HUES64 (cell line): Measurements from ENCODE around the gene MAST4.

Experiments
- H3K27ac ChIP-seq: 2 replicates; pipeline ENCODE4 v1.7.0; 2013; ENCODE audit warnings: low read depth, low read length, inconsistent platforms
- H3K27me3 ChIP-seq: 2 replicates; pipeline ENCODE4 v1.6.1; 2013; ENCODE audit warnings: mild to moderate bottlenecking, low read length; ENCODE audit not compliant: insufficient read depth
- H3K36me3 ChIP-seq: 2 replicates; pipeline ENCODE4 v1.6.1; 2013; ENCODE audit warnings: mild to moderate bottlenecking, low read length; ENCODE audit not compliant: insufficient read depth
- H3K4me1 ChIP-seq: 2 replicates; pipeline ENCODE4 v1.6.1; 2013; ENCODE audit warnings: mild to moderate bottlenecking, low read length, moderate library complexity; ENCODE audit not compliant: insufficient read depth
- H3K4me3 ChIP-seq: 2 replicates; pipeline ENCODE4 v1.5.1; 2013; ENCODE audit warnings: mild to moderate bottlenecking, low read length, moderate library complexity
- H3K9ac ChIP-seq: 2 replicates; pipeline ENCODE4 v1.6.1; 2013; ENCODE audit warnings: mild to moderate bottlenecking, low read depth, low read length
- H3K9me3 ChIP-seq: 2 replicates; pipeline ENCODE4 v1.6.1; 2013; ENCODE audit warnings: low read depth, low read length; ENCODE audit not compliant: insufficient read depth
- WGBS: fragments of 150-250, 120-280 bp; methylation state at CpG from one replicate; pipeline ENCODE4 v1.1.7; 2013; ENCODE audit warnings: missing lambda C conversion rate; 5-methylcytosine and 5-hydroxymethylcytosine counted together

The MAST4 gene

GRCh38 chr5:66621146-66621545 is 25.0 kb downstream of the MAST4 start:
- Histone ChIP-seq H3K27ac (no peak overlapping the region), H3K27me3 (no peaks in the 10 kb centered on the region)

GRCh38 chr5:66621736-66622135 is 25.5 kb downstream of the MAST4 start:
- WGBS, result 96% methylated on average over 4 of the region's 4 CpGs
- Histone ChIP-seq H3K4me3 (no peak overlapping the region), H3K4me1 (peaks cover 9% of the 10 kb centered on the region; the same call in 1 of the 2 replicates), H3K36me3 (no peaks in the 10 kb centered on the region), H3K9me3 (no peaks in the 10 kb centered on the region), H3K9ac (no peak overlapping the region), H3K27ac (no peak overlapping the region), H3K27me3 (no peaks in the 10 kb centered on the region)

More at GRCh38 chr5:66621146-66621545, 25.0 kb downstream of the MAST4 start:
- Histone ChIP-seq H3K9ac (no peak overlapping the region), H3K36me3 (no peaks in the 10 kb centered on the region), H3K4me3 (no peak overlapping the region), H3K4me1 (peaks cover 9% of the 10 kb centered on the region; the same call in 1 of the 2 replicates), H3K9me3 (no peaks in the 10 kb centered on the region)
- WGBS, result 91% methylated on average over 2 of the region's 2 CpGs

GRCh38 chr5:66628561-66628960 is 32.4 kb downstream of the MAST4 start:
- Histone ChIP-seq H3K4me3 (no peak overlapping the region), H3K27ac (no peak overlapping the region), H3K9ac (no peak overlapping the region), H3K4me1 (peaks cover 5% of the 10 kb centered on the region), H3K27me3 (no peaks in the 10 kb centered on the region), H3K9me3 (no peaks in the 10 kb centered on the region), H3K36me3 (no peaks in the 10 kb centered on the region)
- WGBS, result 92% methylated on average over 3 of the region's 3 CpGs

- Histone ChIP-seq H3K36me3 (no peaks in the 10 kb centered on the region), H3K9me3 (no peaks in the 10 kb centered on the region), H3K4me1 (peaks cover 9% of the 10 kb centered on the region), H3K27ac (no peak overlapping the region), H3K9ac (no peak overlapping the region), H3K4me3 (no peak overlapping the region), H3K27me3 (no peaks in the 10 kb centered on the region)
- 98% methylated on average over 2 of the region's 2 CpGs for WGBS
Measured at GRCh38 chr5:66629446-66629845, 33.3 kb downstream of the MAST4 start.

- Histone ChIP-seq H3K9me3 (no peaks in the 10 kb centered on the region), H3K27me3 (no peaks in the 10 kb centered on the region), H3K4me1 (peaks cover 9% of the 10 kb centered on the region), H3K4me3 (no peak overlapping the region), H3K9ac (no peak overlapping the region), H3K36me3 (no peaks in the 10 kb centered on the region), H3K27ac (no peak overlapping the region)
- WGBS, result 88% methylated on average over 3 of the region's 3 CpGs
Measured at GRCh38 chr5:66633754-66634153, 37.6 kb downstream of the MAST4 start.

- 77% methylated on average over 3 of the region's 3 CpGs for WGBS
- Histone ChIP-seq H3K27me3 (no peaks in the 10 kb centered on the region), H3K36me3 (no peaks in the 10 kb centered on the region), H3K27ac (no peak overlapping the region), H3K9me3 (no peaks in the 10 kb centered on the region), H3K4me3 (no peak overlapping the region), H3K4me1 (peaks cover 9% of the 10 kb centered on the region), H3K9ac (no peak overlapping the region)
Measured at GRCh38 chr5:66634601-66635000, 38.4 kb downstream of the MAST4 start.

- Histone ChIP-seq H3K4me1 (peaks cover 8% of the 10 kb centered on the region), H3K36me3 (no peaks in the 10 kb centered on the region), H3K27ac (no peak overlapping the region), H3K9me3 (no peaks in the 10 kb centered on the region), H3K9ac (no peak overlapping the region), H3K27me3 (no peaks in the 10 kb centered on the region), H3K4me3 (no peak overlapping the region)
- 85% methylated on average over 3 of the region's 4 CpGs for WGBS
Measured at GRCh38 chr5:66637994-66638393, 41.8 kb downstream of the MAST4 start.

- Histone ChIP-seq H3K9ac (no peak overlapping the region), H3K27me3 (no peaks in the 10 kb centered on the region), H3K4me1 (0 out of 2 replicates have a peak, but pooled peaks cover 3% of the 10 kb centered on the region), H3K27ac (no peak overlapping the region), H3K4me3 (no peak overlapping the region), H3K9me3 (no peaks in the 10 kb centered on the region), H3K36me3 (no peaks in the 10 kb centered on the region)
- 100% methylated on average over 1 of the region's 1 CpG for WGBS
Measured at GRCh38 chr5:66639037-66639436, 42.8 kb downstream of the MAST4 start.

GRCh38 chr5:66642538-66642937 is 46.3 kb downstream of the MAST4 start:
- no peak overlapping the region for H3K4me3 ChIP-seq
- H3K27me3 ChIP-seq, result no peaks in the 10 kb centered on the region
- no peaks in the 10 kb centered on the region for H3K36me3 ChIP-seq
- no peaks in the 10 kb centered on the region for H3K9me3 ChIP-seq
- H3K4me1 ChIP-seq, result 0 out of 2 replicates have a peak, but pooled peaks cover 3% of the 10 kb centered on the region
- 95% methylated on average over 3 of the region's 3 CpGs for WGBS
- H3K9ac ChIP-seq, result no peak overlapping the region
- no peak overlapping the region for H3K27ac ChIP-seq

- H3K4me3 ChIP-seq, result no peak overlapping the region
- H3K27me3 ChIP-seq, result no peaks in the 10 kb centered on the region
- no peak overlapping the region for H3K27ac ChIP-seq
- H3K36me3 ChIP-seq, result no peaks in the 10 kb centered on the region
- no peak overlapping the region for H3K9ac ChIP-seq
- H3K4me1 ChIP-seq, result 0 out of 2 replicates have a peak, but pooled peaks cover 3% of the 10 kb centered on the region
- H3K9me3 ChIP-seq, result no peaks in the 10 kb centered on the region
Measured at GRCh38 chr5:66643387-66643786, 47.2 kb downstream of the MAST4 start.

- no peaks in the 10 kb centered on the region for H3K36me3 ChIP-seq
- H3K27ac ChIP-seq, result no peak overlapping the region
- no peaks in the 10 kb centered on the region for H3K27me3 ChIP-seq
- no peak overlapping the region for H3K9ac ChIP-seq
- H3K4me3 ChIP-seq, result no peak overlapping the region
- H3K9me3 ChIP-seq, result no peaks in the 10 kb centered on the region
- H3K4me1 ChIP-seq, result 0 out of 2 replicates have a peak, but pooled peaks cover 3% of the 10 kb centered on the region
Measured at GRCh38 chr5:66644111-66644510, 47.9 kb downstream of the MAST4 start.

GRCh38 chr5:66645039-66645438 is 48.8 kb downstream of the MAST4 start:
- H3K27ac ChIP-seq, result no peak overlapping the region
- 0 out of 2 replicates have a peak, but pooled peaks cover 3% of the 10 kb centered on the region for H3K4me1 ChIP-seq
- no peaks in the 10 kb centered on the region for H3K36me3 ChIP-seq
- no peak overlapping the region for H3K4me3 ChIP-seq
- WGBS, result 99% methylated on average over 3 of the region's 3 CpGs
- H3K9ac ChIP-seq, result no peak overlapping the region
- H3K27me3 ChIP-seq, result no peaks in the 10 kb centered on the region
- H3K9me3 ChIP-seq, result no peaks in the 10 kb centered on the region
